ENCODE data around the gene ARID1B. TPM values are rescaled to one million over a fixed set of nuclear protein-coding genes. Genes with fewer than 3 reads are reported as not detected.

The ARID1B gene
- total RNA-seq, 2 donors from 2014 or later, result 74.0 to 110 TPM

GRCh38 chr6:157255079-157255478, 477.9 kb downstream of the ARID1B start:
- no peak for DNase-seq
- Mint-ChIP-seq H3K9me3 (no peaks in the 10 kb centered on the region), H3K27me3 (ENCODE audit: insufficient read depth) (peaks cover 3% of the 10 kb centered on the region), H3K4me3 (no peak overlapping the region), H3K27ac (no peak overlapping the region), H3K36me3 (ENCODE audit: low read depth) (no peaks in the 10 kb centered on the region), H3K4me1 (no peaks in the 10 kb centered on the region)
- TF ChIP-seq, protein P1, sequence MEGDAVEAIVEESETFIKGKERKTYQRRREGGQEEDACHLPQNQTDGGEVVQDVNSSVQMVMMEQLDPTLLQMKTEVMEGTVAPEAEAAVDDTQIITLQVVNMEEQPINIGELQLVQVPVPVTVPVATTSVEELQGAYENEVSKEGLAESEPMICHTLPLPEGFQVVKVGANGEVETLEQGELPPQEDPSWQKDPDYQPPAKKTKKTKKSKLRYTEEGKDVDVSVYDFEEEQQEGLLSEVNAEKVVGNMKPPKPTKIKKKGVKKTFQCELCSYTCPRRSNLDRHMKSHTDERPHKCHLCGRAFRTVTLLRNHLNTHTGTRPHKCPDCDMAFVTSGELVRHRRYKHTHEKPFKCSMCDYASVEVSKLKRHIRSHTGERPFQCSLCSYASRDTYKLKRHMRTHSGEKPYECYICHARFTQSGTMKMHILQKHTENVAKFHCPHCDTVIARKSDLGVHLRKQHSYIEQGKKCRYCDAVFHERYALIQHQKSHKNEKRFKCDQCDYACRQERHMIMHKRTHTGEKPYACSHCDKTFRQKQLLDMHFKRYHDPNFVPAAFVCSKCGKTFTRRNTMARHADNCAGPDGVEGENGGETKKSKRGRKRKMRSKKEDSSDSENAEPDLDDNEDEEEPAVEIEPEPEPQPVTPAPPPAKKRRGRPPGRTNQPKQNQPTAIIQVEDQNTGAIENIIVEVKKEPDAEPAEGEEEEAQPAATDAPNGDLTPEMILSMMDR (conservative IDR thresholded peaks at IDR 0.05), result no peak
- Histone ChIP-seq H3K36me3 (ENCODE audit: control insufficient read depth, insufficient read depth, low read length) (no peaks in the 10 kb centered on the region), H3K4me3 (ENCODE audit: low read length) (no peak overlapping the region), H3K4me1 (ENCODE audit: control insufficient read depth, insufficient read depth, low read length) (no peaks in the 10 kb centered on the region), H3K9ac (ENCODE audit: extremely low read depth, low read length, poor library complexity, severe bottlenecking) (no peak overlapping the region), H3K27ac (ENCODE audit: low read depth, low read length) (no peak overlapping the region), H3K27me3 (ENCODE audit: control insufficient read depth, insufficient read depth, low read length, poor library complexity, severe bottlenecking) (no peaks in the 10 kb centered on the region), H3K9me3 (ENCODE audit: control insufficient read depth, low read length) (no peaks in the 10 kb centered on the region)
- WGBS, 2 experiments (ENCODE audit: insufficient coverage in 1 of 2, insufficient read length in 1 of 2), result 86 to 90% methylated on average over 2 to 3 of the region's 3 CpGs

DNA sequence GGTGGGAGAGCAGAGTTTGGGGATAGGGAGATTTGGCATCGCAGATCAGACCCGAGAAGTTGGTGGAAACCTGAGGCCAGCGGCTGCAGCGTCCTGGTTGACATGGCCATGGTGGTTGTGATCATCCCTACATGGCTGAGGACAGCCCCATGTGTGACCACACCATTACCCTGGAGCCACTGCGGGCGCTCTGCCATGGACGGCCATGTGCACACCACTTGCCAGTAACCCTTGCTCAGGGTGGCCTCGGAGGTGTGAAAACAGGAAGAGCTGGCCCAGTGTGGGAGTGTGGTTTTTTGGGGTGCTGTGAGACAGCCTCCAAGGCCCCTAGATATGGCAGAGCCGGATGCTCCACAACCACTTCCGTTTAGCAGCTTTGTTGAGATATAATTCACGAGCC, 481.7 kb downstream of the ARID1B start:
- no peaks in the 10 kb centered on the region for H3K9me3 Mint-ChIP-seq
- H3K4me3 Mint-ChIP-seq, result no peak overlapping the region
- H3K36me3 ChIP-seq (ENCODE audit: control insufficient read depth, insufficient read depth, low read length), result no peaks in the 10 kb centered on the region

DNA sequence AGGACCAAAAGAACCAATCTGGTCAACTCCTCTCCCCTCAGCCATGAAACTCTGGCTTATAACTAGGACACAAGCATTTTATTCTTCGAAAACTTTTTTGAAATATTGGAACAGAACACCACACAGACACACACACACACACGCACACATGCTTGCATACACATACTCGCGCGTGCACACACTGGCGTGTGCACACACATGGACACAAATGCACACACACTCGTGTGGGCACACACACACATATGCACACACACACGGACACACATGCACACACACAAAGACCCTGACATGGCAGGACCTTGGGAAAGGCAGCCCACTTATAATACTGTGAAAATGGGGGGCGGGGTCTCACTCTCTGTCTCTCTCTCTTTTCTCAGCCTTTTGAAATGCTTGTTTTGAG, 482.3 kb downstream of the ARID1B start:
- no peaks in the 10 kb centered on the region for H3K9me3 Mint-ChIP-seq
- WGBS, 2 experiments (ENCODE audit: insufficient coverage in 1 of 2, insufficient read length in 1 of 2), result 80 to 89% methylated on average over 2 to 9 of the region's 9 CpGs
- Histone ChIP-seq H3K27ac (ENCODE audit: low read depth, low read length) (no peak overlapping the region), H3K4me3 (ENCODE audit: low read length) (no peak overlapping the region), H3K9ac (ENCODE audit: extremely low read depth, low read length, poor library complexity, severe bottlenecking) (no peak overlapping the region), H3K36me3 (ENCODE audit: control insufficient read depth, insufficient read depth, low read length) (no peaks in the 10 kb centered on the region), H3K9me3 (ENCODE audit: control insufficient read depth, low read length) (no peaks in the 10 kb centered on the region), H3K27me3 (ENCODE audit: control insufficient read depth, insufficient read depth, low read length, poor library complexity, severe bottlenecking) (no peaks in the 10 kb centered on the region), H3K4me1 (ENCODE audit: control insufficient read depth, insufficient read depth, low read length) (no peaks in the 10 kb centered on the region)
- TF ChIP-seq, protein P1 (conservative IDR thresholded peaks at IDR 0.05), result no peak
- no peak for DNase-seq
- no peaks in the 10 kb centered on the region for H3K36me3 Mint-ChIP-seq (ENCODE audit: low read depth)
- no peak overlapping the region for H3K27ac Mint-ChIP-seq
- H3K27me3 Mint-ChIP-seq (ENCODE audit: insufficient read depth), result peaks cover 7% of the 10 kb centered on the region
- no peaks in the 10 kb centered on the region for H3K4me1 Mint-ChIP-seq
- H3K4me3 Mint-ChIP-seq, result no peak overlapping the region

More for the DNA sequence above, 481.7 kb downstream of the ARID1B start:
- Histone ChIP-seq H3K27me3 (ENCODE audit: control insufficient read depth, insufficient read depth, low read length, poor library complexity, severe bottlenecking) (no peaks in the 10 kb centered on the region), H3K4me1 (ENCODE audit: control insufficient read depth, insufficient read depth, low read length) (no peaks in the 10 kb centered on the region), H3K9me3 (ENCODE audit: control insufficient read depth, low read length) (no peaks in the 10 kb centered on the region), H3K4me3 (ENCODE audit: low read length) (no peak overlapping the region), H3K27ac (ENCODE audit: low read depth, low read length) (no peak overlapping the region), H3K9ac (ENCODE audit: extremely low read depth, low read length, poor library complexity, severe bottlenecking) (no peak overlapping the region)
- H3K4me1 Mint-ChIP-seq, result no peaks in the 10 kb centered on the region
- no peak overlapping the region for H3K27ac Mint-ChIP-seq
- TF ChIP-seq, protein P1 (conservative IDR thresholded peaks at IDR 0.05), result no peak
- DNase-seq, result no peak
- peaks cover 7% of the 10 kb centered on the region for H3K27me3 Mint-ChIP-seq (ENCODE audit: insufficient read depth)
- H3K36me3 Mint-ChIP-seq (ENCODE audit: low read depth), result no peaks in the 10 kb centered on the region
- WGBS, 2 experiments (ENCODE audit: insufficient coverage in 1 of 2, insufficient read length in 1 of 2), result 96 to 97% methylated on average over 7 to 11 of the region's 11 CpGs

Small RNAs within 50 kb of the gene (microRNA-seq; reads per million reads assigned to microRNA genes)
- not detected for gene MIR4466 (ENCODE audit: borderline microRNAs expressed)

Data from endodermal cell (in vitro differentiated cells).